NCI-H2029 treated with DMSO at 0.1 percent for 48 hours (cell line): Measurements from ENCODE around the gene MC4R.

Source experiments
- DNase-seq: peaks from one replicate; lab custom pipeline; 2025; lab: John Stamatoyannopoulos, UW

Gene MC4R

GRCh38 chr18:60327880-60328279 lies 44.7 kb downstream of the MC4R start:
- DNase-seq: no peak

GRCh38 chr18:60322591-60322990 lies 50.0 kb downstream of the MC4R start:
- no peak for DNase-seq
